Activated CD4-positive, CD25-positive, alpha-beta regulatory T cell (primary cell): ENCODE results near the gene CEP43.
A peak's percentile ranks its signal among the peaks of the same experiment; 100 is the strongest.

Experiments
- DNase-seq, 4 experiments: peaks; one replicate each; lab custom pipeline; 2025; lab: John Stamatoyannopoulos, UW

The CEP43 gene

GRCh38 chr6:166999145-166999883, at the start of gene CEP43:
Gene CEP43 (plus strand): TSS chr6:166999397. CDS start chr6:166999413, 16 bp downstream.
- peak; percentile 84 to 88 (median 87) for DNase-seq

GRCh38 chr6:166949528-166950442, 49.4 kb upstream of the CEP43 start:
- DNase-seq, result no peak

GRCh38 chr6:166950443-166950821, 48.8 kb upstream of the CEP43 start:
- DNase-seq, result no peak

- peak; percentile 41 to 75 (median 52) for DNase-seq
Measured at GRCh38 chr6:166950892-166951669, 48.1 kb upstream of the CEP43 start.

GRCh38 chr6:166951670-166952060, 47.5 kb upstream of the CEP43 start:
- no peak for DNase-seq

GRCh38 chr6:166952121-166952520, 47.1 kb upstream of the CEP43 start:
- no peak for DNase-seq

- no peak for DNase-seq
Measured at GRCh38 chr6:166952567-166953486, 46.4 kb upstream of the CEP43 start.

GRCh38 chr6:166954118-166954713, 45.0 kb upstream of the CEP43 start:
- DNase-seq, result no peak

GRCh38 chr6:166955121-166955864, 43.9 kb upstream of the CEP43 start:
- no peak for DNase-seq

- peak in 1 of 4 experiments; percentile 46 for DNase-seq
Measured at GRCh38 chr6:166955865-166956443, 43.2 kb upstream of the CEP43 start.

- DNase-seq, result peak; percentile 98 to 99 (median 98)
Measured at GRCh38 chr6:166956444-166957086, 42.6 kb upstream of the CEP43 start, which contains the start of gene RNASET2. Gene RNASET2 (minus strand): TSS chr6:166956550. CDS start chr6:166956182, 368 bp downstream.

GRCh38 chr6:166957087-166957804, 42.0 kb upstream of the CEP43 start:
- peak in 2 of 4 experiments; percentile 27 to 59 for DNase-seq

GRCh38 chr6:166957805-166958076, 41.5 kb upstream of the CEP43 start:
- no peak for DNase-seq

- no peak for DNase-seq
Measured at GRCh38 chr6:166958926-166959861, 40.0 kb upstream of the CEP43 start.

GRCh38 chr6:166959911-166960608, 39.1 kb upstream of the CEP43 start:
- DNase-seq, result no peak

GRCh38 chr6:166960609-166960978, 38.6 kb upstream of the CEP43 start:
- no peak for DNase-seq

- no peak for DNase-seq
Measured at GRCh38 chr6:166966268-166966667, 32.9 kb upstream of the CEP43 start.
